Calu3 (cell line): Measurements from ENCODE around the gene SMIM29. TPM values are rescaled to one million over a fixed set of nuclear protein-coding genes. Genes with fewer than 3 reads are reported as not detected.

Experiments
- BruUV-seq: library from RNA; stranded (reverse); fragments of 400-500 nt; replicated peaks from 2 replicates; lab custom pipeline; 2021; lab: Mats Ljungman, UMichigan
- CTCF ChIA-PET: fragments of 300-600 bp; sonication (Branson Sonifier 250); formaldehyde crosslinking; loops from one replicate; lab custom pipeline; 2022; ENCODE audit warnings: antibody characterized with exemption; lab: Charles Lee
- DNase-seq: peaks from one replicate; pipeline ENCODE4 v3.0.0; 2022
- H3K27ac Mint-ChIP-seq: one replicate; pipeline ENCODE4 v1.8.0; 2022; ENCODE audit warnings: mixed read lengths; ENCODE audit not compliant: unreplicated experiment
- H3K27me3 Mint-ChIP-seq: one replicate; pipeline ENCODE4 v1.8.0; 2022; ENCODE audit warnings: mixed read lengths; ENCODE audit not compliant: unreplicated experiment
- H3K36me3 Mint-ChIP-seq: one replicate; pipeline ENCODE4 v1.8.0; 2022; ENCODE audit warnings: mild to moderate bottlenecking, moderate library complexity, mixed read lengths; ENCODE audit not compliant: insufficient read depth, unreplicated experiment
- H3K4me1 Mint-ChIP-seq: one replicate; pipeline ENCODE4 v1.8.0; 2022; ENCODE audit warnings: mild to moderate bottlenecking, low read depth, mixed read lengths; ENCODE audit not compliant: unreplicated experiment
- H3K4me3 Mint-ChIP-seq: one replicate; pipeline ENCODE4 v1.8.0; 2022; ENCODE audit warnings: mild to moderate bottlenecking, low read depth, moderate library complexity, mixed read lengths; ENCODE audit not compliant: unreplicated experiment
- H3K9me3 Mint-ChIP-seq: one replicate; pipeline ENCODE4 v1.8.0; 2022; ENCODE audit warnings: low read depth, mixed read lengths; ENCODE audit not compliant: unreplicated experiment
- CTCF ChIP-seq: fragments of 200-600 bp; IDR thresholded peaks from one replicate; pipeline ENCODE4 v1.8.0; 2022; ENCODE audit warnings: antibody characterized with exemption; ENCODE audit not compliant: unreplicated experiment
- intact Hi-C: fragments of 100-400 bp; cut with micrococcal nuclease; formaldehyde crosslinking; loops from one replicate; pipeline ENCODE4 v1.10.0; 2022; ENCODE audit not compliant: unreplicated experiment
- total RNA-seq: library from RNA; stranded (reverse); gene quantifications from 2 replicates; pipeline ENCODE4 v1.2.3, GENCODE V29; 2022

The SMIM29 gene
- total RNA-seq, 1 experiment from 2014 or later: 59.2 TPM

DNA sequence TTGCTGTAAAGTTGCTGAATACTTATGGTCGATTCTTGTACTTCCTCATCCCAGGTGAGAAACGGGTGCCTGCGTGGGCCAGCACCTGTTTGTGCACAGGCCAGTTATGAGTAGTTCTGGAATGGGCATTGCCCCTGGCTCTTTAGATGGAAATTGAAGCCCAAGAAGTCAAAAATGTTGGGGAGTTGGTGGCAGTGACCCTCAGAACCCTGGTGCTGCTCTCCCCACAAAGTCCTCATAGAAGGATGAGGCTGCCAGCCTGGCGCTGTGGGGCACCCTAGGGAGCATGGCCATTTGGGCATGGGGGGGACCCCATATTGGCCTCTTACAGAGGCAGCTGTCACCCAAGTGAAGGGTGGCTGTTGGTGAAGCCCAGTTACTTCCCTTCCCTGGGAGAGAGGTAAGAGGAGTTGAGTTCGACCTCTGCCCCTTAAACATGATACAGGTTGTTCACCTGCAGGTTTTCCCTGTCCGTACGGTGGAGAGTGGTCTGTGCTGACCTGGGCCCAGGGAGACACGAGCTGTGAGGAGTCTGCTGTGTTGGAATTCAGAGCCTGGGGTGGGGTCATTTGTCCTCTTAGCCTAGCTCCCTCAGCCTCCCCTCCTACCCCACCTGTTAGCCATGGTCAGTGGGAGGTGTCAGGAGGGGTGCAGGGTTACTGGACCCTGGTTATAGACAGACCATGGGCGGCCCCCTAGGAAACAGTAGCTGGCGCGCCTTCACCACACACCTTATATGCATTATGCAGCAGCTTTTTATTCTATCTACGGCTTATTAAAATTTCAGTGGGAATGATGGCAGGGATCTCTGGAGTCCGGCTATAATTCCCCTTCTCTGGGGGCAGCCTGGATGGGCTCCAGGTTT is 7.2 kb downstream of the SMIM29 start:
- peak overlapping the region; percentile 81 for H3K4me3 Mint-ChIP-seq
- TF ChIP-seq CTCF: no peak
- peaks cover 98% of the 10 kb centered on the region for H3K36me3 Mint-ChIP-seq
- no peak for DNase-seq
- H3K27ac Mint-ChIP-seq: peak overlapping the region; percentile 97
- intact Hi-C loops: no loop called here
- H3K4me1 Mint-ChIP-seq: peaks cover 85% of the 10 kb centered on the region
- H3K9me3 Mint-ChIP-seq: no peaks in the 10 kb centered on the region
- no TSS peak for BruUV-seq
- CTCF ChIA-PET: interaction anchor here (1.6 kb wide), 1 partner anchor 45 kb away, joined by 6 read pairs; no protein-coding TSS in a partner anchor
- no peaks in the 10 kb centered on the region for H3K27me3 Mint-ChIP-seq

GRCh38 chr6:34240329-34241248 is 8.2 kb downstream of the SMIM29 start:
- CTCF ChIA-PET: interaction anchor here (0.6 to 1.5 kb wide), 2 partner anchors 44 to 1865 kb away, joined by 3 to 4 read pairs; no protein-coding TSS in a partner anchor
- Mint-ChIP-seq H3K27ac (peak overlapping the region; percentile 97), H3K9me3 (no peaks in the 10 kb centered on the region), H3K4me1 (peaks cover 75% of the 10 kb centered on the region), H3K27me3 (no peaks in the 10 kb centered on the region), H3K4me3 (peak overlapping the region; percentile 81), H3K36me3 (peaks cover 98% of the 10 kb centered on the region)
- no TSS peak for BruUV-seq
- no peak for DNase-seq
- TF ChIP-seq CTCF: no peak
- intact Hi-C loops: no loop called here

DNA sequence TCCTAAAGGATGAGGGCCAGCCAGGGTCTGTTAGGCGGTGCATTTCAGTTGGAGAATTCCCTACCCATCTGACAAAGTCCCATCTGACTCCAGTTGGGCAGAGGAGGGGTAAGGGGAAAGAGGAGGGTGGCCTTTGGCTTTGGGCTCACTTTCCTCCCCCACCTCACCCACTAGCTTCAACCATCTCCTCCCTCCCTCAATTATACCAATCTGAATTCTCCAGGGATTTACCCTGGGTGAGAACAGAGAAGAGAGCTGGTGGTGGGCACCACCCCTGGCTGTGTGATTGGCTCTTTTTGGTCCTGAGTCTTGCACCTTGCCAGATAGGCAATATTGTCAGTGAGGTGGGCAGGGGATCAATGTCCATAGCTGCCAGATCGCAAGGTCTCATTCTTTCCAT is 8.9 kb downstream of the SMIM29 start:
- Mint-ChIP-seq H3K9me3 (no peaks in the 10 kb centered on the region), H3K36me3 (peaks cover 94% of the 10 kb centered on the region), H3K4me3 (peak overlapping the region; percentile 81), H3K27ac (peak overlapping the region; percentile 97), H3K27me3 (no peaks in the 10 kb centered on the region), H3K4me1 (peaks cover 68% of the 10 kb centered on the region)
- DNase-seq: no peak
- no peak for TF ChIP-seq CTCF
- BruUV-seq: no TSS peak
- intact Hi-C loops: loop anchor here (5.0 kb wide), 1 partner anchor 523 kb away; no protein-coding TSS in a partner anchor
- CTCF ChIA-PET: interaction anchor here (1.5 kb wide), 1 partner anchor 44 kb away, joined by 4 read pairs; no protein-coding TSS in a partner anchor

- Mint-ChIP-seq H3K36me3 (peaks cover 93% of the 10 kb centered on the region), H3K27ac (peak overlapping the region; percentile 97), H3K4me3 (peak overlapping the region; percentile 81), H3K9me3 (no peaks in the 10 kb centered on the region), H3K27me3 (no peaks in the 10 kb centered on the region), H3K4me1 (peaks cover 66% of the 10 kb centered on the region)
- intact Hi-C loops: loop anchor here (5.0 kb wide), 1 partner anchor 522 kb away; no protein-coding TSS in a partner anchor
- TSS peak; percentile 39 for BruUV-seq
- DNase-seq: no peak
- CTCF ChIA-PET: interaction anchor here (1.5 kb wide), 1 partner anchor 43 kb away, joined by 4 read pairs; no protein-coding TSS in a partner anchor
- TF ChIP-seq CTCF: no peak
Observed at GRCh38 chr6:34239500-34239825, 9.3 kb downstream of the SMIM29 start.
